ENCODE data around the gene UBALD1. TPM values are rescaled to one million over a fixed set of nuclear protein-coding genes. Genes with fewer than 3 reads are reported as not detected.

Gene UBALD1
- total RNA-seq, 1 donor from 2014 or later: 33.6 TPM

DNA sequence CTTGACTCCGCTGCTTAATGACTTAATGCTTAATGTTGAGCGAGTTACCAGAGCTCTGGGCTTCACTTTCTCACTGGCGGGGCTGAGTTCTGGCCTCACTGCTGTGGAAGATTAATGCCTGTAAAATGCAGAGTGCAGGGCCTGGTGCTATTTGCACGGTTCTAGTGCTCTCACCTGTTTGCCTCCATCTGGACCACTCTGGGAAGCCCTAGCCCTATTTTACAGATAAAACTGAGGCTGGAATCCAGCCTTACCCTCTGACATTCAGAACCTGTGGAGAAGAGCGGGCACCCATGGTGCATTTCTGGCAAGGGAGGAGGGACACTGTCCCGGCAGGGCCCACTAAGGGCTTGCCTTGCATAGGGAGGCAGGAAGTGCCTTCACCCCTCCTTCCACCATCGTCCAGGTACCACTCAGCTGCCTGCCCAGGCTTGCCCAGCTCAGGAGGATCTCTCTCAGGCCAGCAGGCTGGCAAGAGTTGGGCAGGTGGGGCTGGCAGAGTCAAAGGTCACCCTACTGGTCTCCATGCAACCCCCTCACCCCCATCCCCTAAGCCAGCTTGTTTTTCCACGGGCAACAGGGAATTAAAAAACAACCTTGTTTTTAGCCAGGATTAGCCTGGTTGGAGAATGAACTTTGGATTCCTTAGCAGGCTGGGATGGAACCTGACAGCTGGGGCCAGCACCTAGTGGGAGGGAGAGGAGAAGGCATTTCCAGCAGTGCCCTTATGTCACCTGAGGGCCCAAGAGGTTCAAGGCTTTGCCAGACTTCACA, 4.1 kb upstream of the UBALD1 start:
- Mint-ChIP-seq H3K9me3 (ENCODE audit: unreplicated experiment) (no peaks in the 10 kb centered on the region), H3K27me3 (ENCODE audit: unreplicated experiment) (no peaks in the 10 kb centered on the region), H3K27ac (ENCODE audit: unreplicated experiment) (no peak overlapping the region), H3K4me1 (ENCODE audit: unreplicated experiment) (peaks cover 21% of the 10 kb centered on the region), H3K36me3 (ENCODE audit: unreplicated experiment) (no peaks in the 10 kb centered on the region), H3K4me3 (ENCODE audit: unreplicated experiment) (no peak overlapping the region)
- no peak for TF ChIP-seq CTCF (IDR thresholded peaks at IDR 0.05)
- DNase-seq (ENCODE audit: extremely low spot score, unreplicated experiment): no peak

DNA sequence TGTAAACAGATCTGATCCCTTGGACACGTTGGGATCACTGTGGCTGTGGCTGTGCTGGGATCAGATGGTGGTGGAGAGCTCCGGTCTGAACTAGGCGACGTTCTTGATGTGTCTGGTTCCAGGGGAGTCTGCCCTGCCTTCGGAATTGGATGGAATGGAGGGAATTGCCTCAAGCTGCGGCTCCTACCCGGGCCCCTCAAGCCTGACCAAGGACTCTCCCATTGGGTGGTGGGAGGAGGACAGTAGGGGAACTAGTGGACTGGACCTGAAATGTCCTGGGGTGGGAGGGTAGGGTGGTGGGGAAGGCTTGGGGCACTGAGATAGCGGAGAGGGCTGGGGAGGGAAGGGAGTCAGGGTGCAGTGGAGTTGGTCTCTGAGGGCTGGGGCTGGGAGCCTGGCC, 3.2 kb upstream of the UBALD1 start:
- no peaks in the 10 kb centered on the region for H3K27me3 Mint-ChIP-seq (ENCODE audit: unreplicated experiment)
- DNase-seq (ENCODE audit: extremely low spot score, unreplicated experiment): no peak
- peaks cover 28% of the 10 kb centered on the region for H3K4me1 Mint-ChIP-seq (ENCODE audit: unreplicated experiment)
- no peak for TF ChIP-seq CTCF (IDR thresholded peaks at IDR 0.05)
- no peaks in the 10 kb centered on the region for H3K36me3 Mint-ChIP-seq (ENCODE audit: unreplicated experiment)
- H3K9me3 Mint-ChIP-seq (ENCODE audit: unreplicated experiment): no peaks in the 10 kb centered on the region
- peak overlapping the region; percentile 67 for H3K27ac Mint-ChIP-seq (ENCODE audit: unreplicated experiment)
- peak overlapping the region; percentile 26 for H3K4me3 Mint-ChIP-seq (ENCODE audit: unreplicated experiment)

DNA sequence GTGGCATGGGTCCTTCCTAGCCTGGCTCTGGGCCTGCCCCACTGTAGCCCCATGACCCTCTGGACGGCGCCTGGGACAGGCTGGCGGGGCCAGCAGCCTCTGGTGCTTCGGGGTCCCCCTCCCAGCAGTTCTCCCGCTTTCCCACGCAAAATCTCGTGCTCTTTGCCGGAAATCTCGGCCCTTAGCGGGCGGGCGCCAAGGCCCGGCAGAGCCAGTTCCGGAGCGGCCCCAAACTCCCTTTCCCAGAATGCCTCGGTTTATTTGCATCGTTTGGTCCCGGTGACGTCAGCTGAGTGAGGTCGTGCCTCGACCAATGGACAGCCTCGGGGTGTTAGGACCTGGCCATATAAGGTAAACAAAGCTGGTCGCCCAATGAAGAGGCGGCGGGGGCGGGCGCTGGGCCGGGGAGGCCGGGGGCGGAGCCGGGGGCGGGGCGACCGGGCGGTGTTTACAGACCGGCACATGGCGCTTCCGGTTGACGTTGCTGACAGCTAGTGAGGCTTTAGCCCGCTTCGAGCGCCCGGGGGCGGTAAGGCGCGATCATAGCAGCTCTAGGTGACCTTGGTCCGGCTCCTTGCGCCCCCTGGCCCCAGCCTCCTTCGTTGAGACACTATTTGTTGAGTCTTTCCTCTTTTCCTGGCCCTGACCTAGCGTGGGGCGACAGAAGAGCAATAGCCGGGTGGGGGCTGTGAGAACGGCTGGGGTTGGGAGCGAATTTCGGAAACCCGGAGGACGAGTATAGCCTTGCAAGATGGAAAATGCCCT, 1.5 kb upstream of the UBALD1 start:
- H3K4me1 Mint-ChIP-seq (ENCODE audit: unreplicated experiment): peaks cover 38% of the 10 kb centered on the region
- peak; percentile 36 for TF ChIP-seq CTCF (IDR thresholded peaks at IDR 0.05)
- H3K9me3 Mint-ChIP-seq (ENCODE audit: unreplicated experiment): no peaks in the 10 kb centered on the region
- peak; percentile 100 for DNase-seq (ENCODE audit: extremely low spot score, unreplicated experiment)
- H3K4me3 Mint-ChIP-seq (ENCODE audit: unreplicated experiment): peak overlapping the region; percentile 96
- no peaks in the 10 kb centered on the region for H3K27me3 Mint-ChIP-seq (ENCODE audit: unreplicated experiment)
- H3K27ac Mint-ChIP-seq (ENCODE audit: unreplicated experiment): peak overlapping the region; percentile 100
- H3K36me3 Mint-ChIP-seq (ENCODE audit: unreplicated experiment): no peaks in the 10 kb centered on the region

DNA sequence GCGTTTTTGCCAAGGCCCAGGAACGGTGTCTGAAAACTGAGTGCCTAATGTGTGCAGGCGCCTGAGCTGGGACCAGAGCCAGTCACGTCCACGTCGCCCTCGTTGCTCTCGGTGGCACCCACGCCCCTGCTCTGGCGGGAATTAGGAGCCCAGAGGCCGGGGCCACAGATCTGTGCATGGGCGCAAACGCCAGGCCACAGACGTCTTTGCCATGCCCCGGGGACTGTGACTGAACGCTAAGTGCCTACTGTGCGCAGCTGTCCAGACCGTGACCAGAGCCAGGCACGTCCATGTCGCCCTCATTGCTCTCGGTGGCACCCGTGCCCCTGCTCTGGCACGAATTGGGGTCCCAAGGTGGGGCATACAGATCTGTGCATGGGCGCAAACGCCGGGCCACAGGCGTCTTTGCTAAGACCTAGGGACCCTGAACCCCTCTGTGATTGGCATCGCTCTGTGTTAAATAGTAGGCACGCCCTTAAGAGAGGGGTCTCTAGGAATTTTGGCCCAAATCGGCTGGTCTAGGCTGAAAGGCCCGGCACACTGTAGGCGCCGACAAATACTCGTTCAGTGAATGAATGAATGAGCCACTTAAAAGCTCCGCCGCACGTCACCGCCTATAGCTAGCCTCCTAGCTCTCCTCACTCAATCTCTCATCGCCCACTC, 827 bp upstream of the UBALD1 start:
- Mint-ChIP-seq H3K4me3 (ENCODE audit: unreplicated experiment) (peak overlapping the region; percentile 82), H3K4me1 (ENCODE audit: unreplicated experiment) (peaks cover 40% of the 10 kb centered on the region), H3K36me3 (ENCODE audit: unreplicated experiment) (no peaks in the 10 kb centered on the region), H3K9me3 (ENCODE audit: unreplicated experiment) (no peaks in the 10 kb centered on the region), H3K27me3 (ENCODE audit: unreplicated experiment) (no peaks in the 10 kb centered on the region), H3K27ac (ENCODE audit: unreplicated experiment) (peak overlapping the region; percentile 89)
- TF ChIP-seq CTCF (IDR thresholded peaks at IDR 0.05): no peak
- no peak for DNase-seq (ENCODE audit: extremely low spot score, unreplicated experiment)
